K562 (cell line): Measurements from ENCODE around the gene KIF19. TPM values are rescaled to one million over a fixed set of nuclear protein-coding genes. Genes with fewer than 3 reads are reported as not detected.

Experiments used
- DEAF1 ChIP-seq: fragments of 450-650 bp; formaldehyde crosslinking; IDR thresholded peaks from 2 replicates; pipeline ENCODE4 v1.4.0; 2020; ENCODE audit warnings: mild to moderate bottlenecking, moderate library complexity
- DNMT1 ChIP-seq: fragments of 450-650 bp; IDR thresholded peaks from 2 replicates; pipeline ENCODE4 v1.6.1; 2016; ENCODE audit warnings: antibody characterized with exemption, mild to moderate bottlenecking
- FOXM1 ChIP-seq, 2 experiments: fragments of 450-650 bp in 1 of 2; sonication (generic) in 1 of 2; formaldehyde crosslinking in 1 of 2; IDR thresholded peaks; 2 replicates each; pipeline versions ENCODE4 v1.6.1 to v1.9.0; 2017 to 2022; ENCODE audit warnings: low read depth in 2 of 2, mild to moderate bottlenecking in 2 of 2, missing genetic modification reagents in 1 of 2, moderate library complexity in 1 of 2
- FUS ChIP-seq: fragments of 200-400 bp; formaldehyde crosslinking; optimal IDR thresholded peaks from 2 replicates; pipeline ENCODE3; 2017; ENCODE audit warnings: low read depth, low read length
- GATAD2B ChIP-seq: fragments of 450-650 bp; IDR thresholded peaks from 2 replicates; pipeline ENCODE4 v1.6.1; 2017; ENCODE audit warnings: mild to moderate bottlenecking, borderline replicate concordance
- GTF2B ChIP-seq: IDR thresholded peaks from 2 replicates; pipeline ENCODE4 v1.6.1; 2011; ENCODE audit not compliant: insufficient read length; ENCODE audit errors: extremely low read depth
- HNRNPK ChIP-seq: fragments of 200-400 bp; formaldehyde crosslinking; IDR thresholded peaks from one replicate; pipeline ENCODE4 v1.6.1; 2018; ENCODE audit warnings: mild to moderate bottlenecking, low read depth, low read length; ENCODE audit not compliant: poor library complexity, severe bottlenecking
- LCOR ChIP-seq: sonication (generic); formaldehyde crosslinking; IDR thresholded peaks from 2 replicates; pipeline ENCODE4 v1.8.0; 2022; ENCODE audit warnings: mild to moderate bottlenecking, missing genetic modification reagents
- MBD2 ChIP-seq: sonication (generic); IDR thresholded peaks from 2 replicates; pipeline ENCODE4 v1.6.1; 2016; ENCODE audit warnings: low read depth, borderline replicate concordance
- NFXL1 ChIP-seq: fragments of 450-650 bp; formaldehyde crosslinking; IDR thresholded peaks from 2 replicates; pipeline ENCODE4 v1.4.0; 2021; ENCODE audit warnings: mild to moderate bottlenecking
- SMC3 ChIP-seq: conservative IDR thresholded peaks from 2 replicates; pipeline ENCODE4 v1.6.1; 2011; ENCODE audit warnings: low read depth, low read length, improper control_type of control experiment; ENCODE audit not compliant: insufficient read depth
- SPI1 ChIP-seq: IDR thresholded peaks from 2 replicates; pipeline ENCODE4 v1.6.1; 2011; ENCODE audit warnings: low read depth, low read length, control low read depth, borderline replicate concordance
- ZKSCAN8 ChIP-seq: fragments of 200-800 bp; sonication (Bioruptor generic); IDR thresholded peaks from 2 replicates; pipeline ENCODE4 v1.6.1; 2016; ENCODE audit warnings: missing genetic modification characterization, missing compliant biosample characterization
- ZNF133 ChIP-seq: fragments of 250-450 bp; sonication (Bioruptor Pico); IDR thresholded peaks from 2 replicates; pipeline ENCODE4 v1.4.0; 2020; ENCODE audit warnings: mild to moderate bottlenecking
- ZNF280B ChIP-seq: fragments of 250-450 bp; sonication (Bioruptor Pico); IDR thresholded peaks from 2 replicates; pipeline ENCODE4 v1.5.1; 2021; ENCODE audit warnings: mild to moderate bottlenecking
- polyA plus RNA-seq, 8 experiments: library from polyadenylated mRNA; depleted of rRNA in 4 of 8; stranded (reverse) in 5 of 8; unstranded in 3 of 8; fragments of >200 nt; fragmentation: Nextera tagmentation in 2 of 8; fragmentation: Illumina TruSeq in 1 of 8; extraction: Ambion mirVana in 2 of 8; extraction: Trizol in 1 of 8; gene quantifications; 2 replicates each; pipeline versions ENCODE4 v1.2.1 to v1.2.3, GENCODE V29; 2011 to 2014; ENCODE audit warnings: inconsistent platforms in 1 of 8, missing spikeins in 1 of 8
- total RNA-seq, 7 experiments: library from RNA; depleted of rRNA in 6 of 7; stranded (reverse); fragments of >200 nt in 6 of 7; fragmentation: Illumina TruSeq in 2 of 7; extraction: Trizol in 2 of 7; gene quantifications; 2 replicates each; pipeline versions ENCODE4 v1.2.1 to v1.2.3, GENCODE V29; 2011 to 2021; ENCODE audit warnings: low replicate concordance in 1 of 7
- TF ChIP-seq, protein P1 (sequence below): IDR thresholded peaks from 3 replicates; pipeline ENCODE4 v1.6.1; 2011; ENCODE audit warnings: borderline replicate concordance, mild to moderate bottlenecking, moderate library complexity; ENCODE audit not compliant: insufficient read length; ENCODE audit errors: extremely low read depth
- TF ChIP-seq, protein P2 (sequence below): fragments of 450-650 bp; IDR thresholded peaks from one replicate; pipeline ENCODE4 v1.6.1; 2018; ENCODE audit warnings: mild to moderate bottlenecking, moderate library complexity; ENCODE audit not compliant: partially characterized antibody
- TF ChIP-seq, protein P3 (sequence below): fragments of 450-650 bp; IDR thresholded peaks from 2 replicates; pipeline ENCODE4 v1.6.1; 2014; ENCODE audit warnings: low read depth, mild to moderate bottlenecking, moderate library complexity, borderline replicate concordance

Gene KIF19
- total and polyA plus RNA-seq, 9 of the 15 experiments (the other 6 are each of a cell fraction or from before 2014, with no cell fraction given), result 0.10 TPM; not detected in 8

- TF ChIP-seq, protein P1, sequence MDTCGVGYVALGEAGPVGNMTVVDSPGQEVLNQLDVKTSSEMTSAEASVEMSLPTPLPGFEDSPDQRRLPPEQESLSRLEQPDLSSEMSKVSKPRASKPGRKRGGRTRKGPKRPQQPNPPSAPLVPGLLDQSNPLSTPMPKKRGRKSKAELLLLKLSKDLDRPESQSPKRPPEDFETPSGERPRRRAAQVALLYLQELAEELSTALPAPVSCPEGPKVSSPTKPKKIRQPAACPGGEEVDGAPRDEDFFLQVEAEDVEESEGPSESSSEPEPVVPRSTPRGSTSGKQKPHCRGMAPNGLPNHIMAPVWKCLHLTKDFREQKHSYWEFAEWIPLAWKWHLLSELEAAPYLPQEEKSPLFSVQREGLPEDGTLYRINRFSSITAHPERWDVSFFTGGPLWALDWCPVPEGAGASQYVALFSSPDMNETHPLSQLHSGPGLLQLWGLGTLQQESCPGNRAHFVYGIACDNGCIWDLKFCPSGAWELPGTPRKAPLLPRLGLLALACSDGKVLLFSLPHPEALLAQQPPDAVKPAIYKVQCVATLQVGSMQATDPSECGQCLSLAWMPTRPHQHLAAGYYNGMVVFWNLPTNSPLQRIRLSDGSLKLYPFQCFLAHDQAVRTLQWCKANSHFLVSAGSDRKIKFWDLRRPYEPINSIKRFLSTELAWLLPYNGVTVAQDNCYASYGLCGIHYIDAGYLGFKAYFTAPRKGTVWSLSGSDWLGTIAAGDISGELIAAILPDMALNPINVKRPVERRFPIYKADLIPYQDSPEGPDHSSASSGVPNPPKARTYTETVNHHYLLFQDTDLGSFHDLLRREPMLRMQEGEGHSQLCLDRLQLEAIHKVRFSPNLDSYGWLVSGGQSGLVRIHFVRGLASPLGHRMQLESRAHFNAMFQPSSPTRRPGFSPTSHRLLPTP, result no peak
- TF ChIP-seq LCOR (CRISPR knock-in tag), result 0 out of 2 replicates have a peak, but pooled peaks have one; percentile 77
- TF ChIP-seq MBD2, result no peak
- TF ChIP-seq SMC3, result peak; percentile 80
- TF ChIP-seq ZKSCAN8 (CRISPR knock-in tag), result no peak
- no peak for TF ChIP-seq NFXL1
- TF ChIP-seq, protein P2, sequence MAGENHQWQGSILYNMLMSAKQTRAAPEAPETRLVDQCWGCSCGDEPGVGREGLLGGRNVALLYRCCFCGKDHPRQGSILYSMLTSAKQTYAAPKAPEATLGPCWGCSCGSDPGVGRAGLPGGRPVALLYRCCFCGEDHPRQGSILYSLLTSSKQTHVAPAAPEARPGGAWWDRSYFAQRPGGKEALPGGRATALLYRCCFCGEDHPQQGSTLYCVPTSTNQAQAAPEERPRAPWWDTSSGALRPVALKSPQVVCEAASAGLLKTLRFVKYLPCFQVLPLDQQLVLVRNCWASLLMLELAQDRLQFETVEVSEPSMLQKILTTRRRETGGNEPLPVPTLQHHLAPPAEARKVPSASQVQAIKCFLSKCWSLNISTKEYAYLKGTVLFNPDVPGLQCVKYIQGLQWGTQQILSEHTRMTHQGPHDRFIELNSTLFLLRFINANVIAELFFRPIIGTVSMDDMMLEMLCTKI, result no peak
- peak; percentile 81; the same call in 1 of the 2 replicates for TF ChIP-seq DEAF1
- TF ChIP-seq GATAD2B, result no peak; the same call in 1 of the 2 replicates
- TF ChIP-seq FUS, result no peak
- TF ChIP-seq, protein P3, sequence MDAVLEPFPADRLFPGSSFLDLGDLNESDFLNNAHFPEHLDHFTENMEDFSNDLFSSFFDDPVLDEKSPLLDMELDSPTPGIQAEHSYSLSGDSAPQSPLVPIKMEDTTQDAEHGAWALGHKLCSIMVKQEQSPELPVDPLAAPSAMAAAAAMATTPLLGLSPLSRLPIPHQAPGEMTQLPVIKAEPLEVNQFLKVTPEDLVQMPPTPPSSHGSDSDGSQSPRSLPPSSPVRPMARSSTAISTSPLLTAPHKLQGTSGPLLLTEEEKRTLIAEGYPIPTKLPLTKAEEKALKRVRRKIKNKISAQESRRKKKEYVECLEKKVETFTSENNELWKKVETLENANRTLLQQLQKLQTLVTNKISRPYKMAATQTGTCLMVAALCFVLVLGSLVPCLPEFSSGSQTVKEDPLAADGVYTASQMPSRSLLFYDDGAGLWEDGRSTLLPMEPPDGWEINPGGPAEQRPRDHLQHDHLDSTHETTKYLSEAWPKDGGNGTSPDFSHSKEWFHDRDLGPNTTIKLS, result no peak
- no peak for TF ChIP-seq HNRNPK
- TF ChIP-seq DNMT1, result no peak
- TF ChIP-seq SPI1, result no peak
- no peak for TF ChIP-seq GTF2B
- no peak for TF ChIP-seq ZNF133 (CRISPR knock-in tag)
- no peak for TF ChIP-seq ZNF280B (CRISPR knock-in tag)
- no peak for TF ChIP-seq FOXM1 (IDR thresholded peaks at IDR 0.05; ENCODE audit: low read depth)
- TF ChIP-seq FOXM1 (CRISPR knock-in tag; IDR thresholded peaks at IDR 0.05; ENCODE audit: low read depth), result no peak
These were observed 29.5 kb upstream of the KIF19 start (continued) for GRCh38 chr17:74296548-74296936.
